Activated CD8-positive, alpha-beta memory T cell treated with anti-CD3 and anti-CD28 coated beads for 24 hours (primary cell): Measurements from ENCODE around the gene KCNAB1.

ENCODE experiments used
- DNase-seq: peaks from one replicate; pipeline ENCODE4 v3.0.0-alpha.2; 2020

The KCNAB1 gene

GRCh38 chr3:156140001-156140595 lies 19.7 kb downstream of the KCNAB1 start:
- no peak for DNase-seq

GRCh38 chr3:156142702-156143101 lies 22.3 kb downstream of the KCNAB1 start:
- no peak for DNase-seq

GRCh38 chr3:156143136-156143535 lies 22.8 kb downstream of the KCNAB1 start:
- no peak for DNase-seq

DNA sequence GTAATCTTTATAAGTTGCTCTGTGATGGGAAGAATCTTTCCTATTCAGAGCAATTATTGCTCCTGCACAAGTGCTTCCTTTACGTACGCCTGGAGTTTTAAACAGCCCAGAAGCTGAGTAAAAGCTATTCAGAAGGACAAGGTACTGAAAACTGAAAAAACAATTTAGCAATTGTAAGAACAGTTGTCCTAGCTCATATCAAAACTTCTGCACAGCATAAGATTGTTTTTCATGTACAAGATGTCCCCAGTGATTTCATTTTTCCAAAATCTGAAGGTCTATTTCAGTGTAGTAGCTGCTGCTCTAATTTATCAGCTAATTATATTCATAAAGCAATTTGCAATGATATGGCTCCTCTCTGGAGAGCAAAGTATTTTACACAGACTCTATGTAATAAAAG lies 23.7 kb downstream of the KCNAB1 start:
- no peak for DNase-seq

GRCh38 chr3:156145866-156146265 lies 25.5 kb downstream of the KCNAB1 start:
- DNase-seq = no peak

DNA sequence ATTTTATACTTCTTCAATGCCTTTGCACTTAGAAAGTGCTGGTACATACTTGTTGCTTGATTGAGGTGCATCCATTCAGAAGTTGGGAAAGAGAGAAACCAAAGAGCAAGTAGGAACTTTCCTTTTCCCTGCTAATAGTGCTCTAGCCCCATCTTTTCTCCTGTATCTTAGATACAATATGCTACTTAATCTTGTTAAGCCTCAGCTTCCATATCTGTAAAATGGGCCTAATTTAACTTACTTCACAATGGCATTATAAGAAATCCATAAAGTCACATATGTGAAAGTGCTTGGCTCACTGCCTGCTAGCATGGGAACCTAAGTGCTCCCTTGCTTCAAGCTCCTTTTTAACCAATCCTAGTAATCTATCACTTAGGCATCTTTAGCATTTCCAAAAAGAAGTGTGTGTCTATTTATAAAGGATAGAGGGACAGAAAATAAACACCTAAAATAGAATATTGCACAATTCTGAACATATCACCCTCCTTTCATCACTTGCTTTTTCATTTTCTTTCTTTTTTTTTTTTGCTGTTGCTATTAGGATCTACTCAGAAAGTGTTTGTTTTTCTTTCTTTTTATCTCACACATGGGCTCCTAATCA lies 28.1 kb downstream of the KCNAB1 start:
- no peak for DNase-seq

DNA sequence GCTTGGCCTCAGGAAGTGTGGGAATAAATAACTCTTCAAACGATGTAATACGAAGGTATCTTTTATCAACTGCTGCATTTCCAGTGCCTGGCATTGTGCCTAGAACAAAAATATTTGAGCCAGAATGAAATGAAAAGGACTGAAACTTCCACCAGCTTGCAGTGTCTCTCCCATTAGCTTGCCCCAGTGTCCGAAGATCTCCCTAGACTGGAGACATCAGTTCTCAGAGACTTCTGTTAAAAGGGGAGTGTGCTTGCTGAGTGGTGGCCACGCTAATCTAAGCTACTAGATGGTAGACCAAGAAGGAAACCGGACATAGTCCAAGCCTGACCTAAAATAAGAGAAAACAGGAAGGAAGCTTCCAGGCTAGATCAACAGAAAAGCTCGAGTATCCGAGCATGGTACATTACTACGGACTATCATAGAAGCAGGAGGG lies 28.6 kb downstream of the KCNAB1 start:
- no peak for DNase-seq

- DNase-seq = no peak
Measured at GRCh38 chr3:156149876-156150275, 29.5 kb downstream of the KCNAB1 start.

- peak; percentile 63 for DNase-seq
Measured at GRCh38 chr3:156150434-156151066, 30.2 kb downstream of the KCNAB1 start.

DNA sequence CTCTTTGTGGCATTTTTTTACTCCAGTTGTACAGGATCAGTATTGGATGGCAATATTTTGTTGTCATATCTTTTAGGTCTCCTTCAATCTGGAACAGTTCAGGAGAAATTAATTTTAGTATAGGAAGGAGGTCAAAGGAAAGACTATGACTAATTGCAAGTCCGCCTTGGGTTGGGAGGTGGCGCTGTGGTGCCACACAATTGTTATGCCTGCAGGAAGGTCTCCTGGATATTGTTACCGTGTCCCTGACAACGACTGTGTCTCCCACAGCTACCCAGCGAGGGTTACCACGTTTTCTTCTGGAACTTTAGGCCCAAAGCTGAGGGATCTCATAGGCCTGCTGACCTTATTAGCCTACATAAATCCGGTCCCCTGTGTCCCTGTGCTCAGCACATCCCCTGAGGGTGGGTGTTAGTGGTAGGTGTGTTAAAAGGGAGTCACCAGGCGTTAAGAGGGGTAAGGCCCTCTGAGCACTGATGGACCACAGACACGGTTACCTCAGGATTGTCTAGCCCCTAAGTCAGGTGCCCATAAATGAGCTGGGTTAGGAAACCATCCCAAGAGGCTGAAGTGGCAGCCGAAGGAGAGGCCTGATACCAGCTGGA lies 31.5 kb downstream of the KCNAB1 start:
- DNase-seq = peak; percentile 76

GRCh38 chr3:156158656-156159295 lies 38.4 kb downstream of the KCNAB1 start:
- no peak for DNase-seq

DNA sequence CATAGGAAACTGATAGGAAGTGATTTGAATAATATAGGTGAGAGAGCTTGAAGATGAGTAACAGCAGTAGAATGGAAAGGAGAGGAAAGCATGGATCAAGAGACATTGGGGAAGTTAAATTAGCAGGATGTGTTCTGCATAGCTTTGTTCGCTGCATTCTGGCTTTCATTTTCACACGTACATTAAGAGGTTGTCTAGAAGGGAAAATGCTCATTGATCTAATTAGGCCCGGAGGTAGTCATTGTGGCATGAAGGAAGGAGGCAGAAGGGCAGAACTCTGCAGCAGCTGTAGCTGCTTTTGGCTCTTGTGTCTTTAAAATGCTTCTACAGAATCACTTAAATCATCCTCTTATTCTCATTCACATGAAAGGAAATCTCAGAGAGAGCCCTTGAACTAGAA lies 40.3 kb downstream of the KCNAB1 start:
- DNase-seq = no peak

DNA sequence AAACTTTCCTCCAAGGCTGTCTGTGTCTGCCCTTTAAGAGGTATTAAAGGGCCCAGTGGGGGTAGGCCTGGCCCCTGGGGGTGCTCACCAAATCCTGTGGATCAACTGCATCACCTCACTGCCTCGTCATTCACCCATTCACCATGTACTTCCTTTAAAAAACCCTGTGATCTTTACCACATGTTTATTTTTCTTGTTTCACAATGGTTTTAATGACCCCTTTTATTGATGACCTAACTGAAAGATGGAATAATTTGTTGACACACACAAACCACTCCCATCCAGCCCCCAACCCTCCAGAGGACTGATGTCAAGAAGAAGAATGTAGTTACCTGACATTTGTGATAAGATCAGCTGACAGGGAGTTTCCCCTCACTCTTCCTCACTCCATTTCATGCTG lies 40.8 kb downstream of the KCNAB1 start:
- DNase-seq = no peak

GRCh38 chr3:156163848-156164247 lies 43.5 kb downstream of the KCNAB1 start:
- no peak for DNase-seq

GRCh38 chr3:156166808-156167207 lies 46.4 kb downstream of the KCNAB1 start:
- no peak for DNase-seq

- no peak for DNase-seq
Measured at GRCh38 chr3:156170571-156170970, 50.2 kb downstream of the KCNAB1 start.

- no peak for DNase-seq
Measured at GRCh38 chr3:156171281-156172267, 51.2 kb downstream of the KCNAB1 start.

- DNase-seq = no peak
Measured at GRCh38 chr3:156172536-156172935, 52.2 kb downstream of the KCNAB1 start.

GRCh38 chr3:156174229-156174847 lies 54.0 kb downstream of the KCNAB1 start:
- no peak for DNase-seq

GRCh38 chr3:156175570-156175969 lies 55.2 kb downstream of the KCNAB1 start:
- DNase-seq = no peak

DNA sequence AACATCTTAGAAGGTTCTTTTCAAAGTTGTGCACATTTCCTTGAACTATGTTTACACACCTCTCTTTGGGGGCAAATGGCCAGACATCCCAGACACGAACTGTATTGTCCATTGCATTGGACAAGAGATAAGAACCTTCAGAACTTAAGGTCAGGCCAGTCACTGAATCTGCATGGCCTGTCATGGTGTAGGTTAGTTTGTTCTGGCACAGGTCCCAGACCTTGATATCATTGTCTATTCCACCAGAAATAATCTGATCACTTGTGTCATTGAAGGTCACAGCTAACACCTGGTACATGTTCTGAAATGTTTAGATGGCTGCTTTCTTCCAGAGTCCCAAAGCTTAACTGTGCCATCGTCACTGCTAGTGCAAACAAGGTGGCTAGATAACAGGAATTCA lies 55.7 kb downstream of the KCNAB1 start:
- DNase-seq = no peak
